GM19468 (cell line): ENCODE results near the gene HECTD4.
"Not testable (repeated sequence)": the region's sequence is repeated elsewhere in the genome, so short reads cannot be mapped to it uniquely, and the experiment has no call there.

ENCODE experiments used
- ATAC-seq: cut with Tn5 transposase; IDR thresholded peaks from one replicate; pipeline ENCODE4 v1.9.1; 2021; ENCODE audit warnings: mild to moderate bottlenecking, moderate library complexity, moderate number of reproducible peaks; ENCODE audit not compliant: unreplicated experiment; ENCODE audit errors: extremely low read depth

The HECTD4 gene

DNA sequence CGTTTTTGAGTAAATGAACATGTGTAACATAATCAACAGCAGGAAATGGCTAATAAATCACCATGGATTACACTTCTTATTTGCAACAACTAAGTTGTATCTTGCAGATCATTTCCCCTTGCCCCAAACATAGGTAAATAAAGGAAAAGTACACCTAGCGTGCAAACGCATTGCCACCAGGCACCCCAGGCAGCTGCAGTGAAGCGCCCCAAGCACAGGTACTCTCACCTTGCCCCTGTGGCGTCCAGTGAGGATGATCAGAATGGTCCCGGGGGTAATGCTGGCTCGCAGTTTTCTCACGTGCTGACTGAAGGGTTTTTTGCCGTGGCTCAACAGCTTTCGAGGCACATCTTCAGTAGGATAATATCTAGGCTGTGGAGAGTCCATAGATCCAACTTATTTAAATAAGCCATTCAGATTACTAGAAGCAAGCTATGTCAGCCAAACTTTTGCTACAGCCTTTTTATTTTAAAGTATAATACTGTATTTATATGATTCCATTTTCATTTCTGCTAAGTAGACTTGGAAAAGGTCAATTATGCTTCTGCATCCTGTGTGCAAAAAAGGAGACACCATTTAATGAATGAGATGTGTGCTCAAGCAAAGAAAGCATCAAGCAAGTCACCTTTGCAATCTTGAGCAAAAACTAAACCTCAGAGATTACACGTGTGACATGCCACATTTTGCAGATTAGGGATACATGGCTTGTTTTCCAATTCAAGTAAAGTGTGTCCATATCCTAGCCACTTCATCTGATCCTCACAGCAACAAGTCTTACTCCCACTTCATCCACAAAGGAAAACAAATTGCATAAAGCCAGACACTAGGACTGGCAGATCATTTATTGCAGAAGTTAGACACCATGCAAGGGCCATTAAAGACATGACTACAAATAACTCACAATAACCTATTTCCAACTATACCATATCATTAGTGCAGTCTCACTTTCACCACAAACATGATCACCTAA is 24.6 kb upstream of the HECTD4 start:
- no peak for ATAC-seq

DNA sequence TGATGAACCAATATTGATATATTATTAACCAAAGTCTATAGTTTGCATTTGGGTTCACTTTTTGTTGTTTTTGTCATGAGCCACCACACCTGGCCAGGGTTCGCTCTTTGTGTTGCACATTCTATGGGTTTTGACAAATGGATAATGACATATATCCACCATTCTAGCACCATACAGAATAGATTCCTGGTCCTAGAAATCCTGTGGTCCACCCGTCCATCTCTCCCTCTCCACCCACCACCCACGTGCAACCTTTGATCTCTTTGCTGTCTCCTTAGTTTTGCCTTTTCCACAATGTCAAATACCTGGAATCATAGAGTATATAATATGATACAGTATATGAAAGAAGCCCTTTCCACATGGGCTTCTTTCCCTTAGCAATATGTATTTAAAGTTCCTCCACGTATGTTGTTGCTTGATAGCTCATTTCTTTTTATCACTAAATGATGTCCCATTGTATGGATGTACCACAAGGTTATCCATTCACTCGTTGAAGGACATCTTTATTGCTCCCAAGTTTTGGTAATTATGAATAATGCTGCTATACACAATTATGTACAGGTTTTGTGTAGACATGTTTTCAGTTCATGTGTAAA is 19.8 kb upstream of the HECTD4 start:
- ATAC-seq, result no peak

DNA sequence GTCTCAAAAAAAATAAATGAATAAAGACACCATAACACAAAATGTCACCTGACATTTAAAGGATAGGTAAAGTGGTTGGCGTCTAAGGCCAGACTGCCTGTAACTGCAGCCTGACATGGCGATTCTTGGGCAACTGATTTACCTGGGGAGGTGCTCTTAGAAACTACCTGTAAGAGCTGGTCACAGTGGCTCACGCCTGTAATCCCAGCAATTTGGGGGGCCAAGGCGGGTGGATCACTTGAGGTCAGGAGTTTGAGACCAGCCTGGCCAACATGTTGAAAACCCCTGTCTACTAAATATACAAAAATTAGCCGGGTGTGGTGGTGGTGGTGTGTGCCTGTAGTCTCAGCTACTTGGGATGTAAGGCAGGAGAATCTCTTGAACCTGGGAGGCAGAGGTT is 18.8 kb upstream of the HECTD4 start:
- ATAC-seq, result no peak

DNA sequence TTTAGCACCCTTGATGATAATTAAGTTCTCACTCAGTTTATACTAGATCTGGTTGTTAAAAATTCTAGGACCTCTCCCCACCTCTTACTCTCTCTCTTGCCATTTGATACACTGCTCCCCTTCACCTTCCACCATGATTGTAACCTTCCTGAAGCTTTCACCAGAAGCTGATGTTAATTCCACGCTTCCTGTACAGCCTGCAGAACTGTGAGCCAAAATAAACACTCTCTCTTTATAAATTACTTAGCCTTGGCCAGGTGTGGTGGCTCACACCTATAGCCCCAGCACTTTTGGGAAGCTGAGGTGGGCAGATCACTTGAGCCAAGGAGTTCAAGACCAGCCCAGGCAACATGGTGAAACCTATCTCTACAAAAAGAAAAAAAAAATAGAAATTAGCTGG is 11.1 kb upstream of the HECTD4 start:
- no peak for ATAC-seq

DNA sequence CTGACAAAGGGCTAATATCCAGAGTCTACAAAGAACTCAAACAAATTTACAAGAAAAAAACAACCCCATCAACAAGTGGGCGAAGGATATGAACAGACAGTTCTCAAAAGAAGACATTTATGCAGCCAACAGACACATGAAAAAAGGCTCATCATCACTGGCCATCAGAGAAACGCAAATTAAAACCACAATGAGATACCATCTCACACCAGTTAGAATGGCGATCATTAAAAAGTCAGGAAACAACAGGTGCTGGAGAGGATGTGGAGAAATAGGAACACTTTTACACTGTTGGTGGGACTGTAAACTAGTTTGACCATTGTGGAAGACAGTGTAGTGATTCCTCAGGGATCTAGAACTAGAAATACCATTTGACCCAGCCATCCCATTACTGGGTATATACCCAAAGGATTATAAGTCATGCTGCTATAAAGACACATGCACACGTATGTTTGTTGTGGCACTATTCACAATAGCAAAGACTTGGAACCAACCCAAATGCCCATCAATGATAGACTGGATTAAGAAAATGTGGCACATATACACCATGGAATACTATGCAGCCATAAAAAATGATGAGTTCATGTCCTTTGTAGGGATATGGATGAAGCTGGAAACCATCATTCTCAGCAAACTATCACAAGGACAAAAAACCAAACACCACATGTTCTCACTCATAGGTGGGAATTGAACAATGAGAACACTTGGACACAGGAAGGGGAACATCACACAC is 7.9 kb upstream of the HECTD4 start:
- ATAC-seq, result not testable (repeated sequence)

DNA sequence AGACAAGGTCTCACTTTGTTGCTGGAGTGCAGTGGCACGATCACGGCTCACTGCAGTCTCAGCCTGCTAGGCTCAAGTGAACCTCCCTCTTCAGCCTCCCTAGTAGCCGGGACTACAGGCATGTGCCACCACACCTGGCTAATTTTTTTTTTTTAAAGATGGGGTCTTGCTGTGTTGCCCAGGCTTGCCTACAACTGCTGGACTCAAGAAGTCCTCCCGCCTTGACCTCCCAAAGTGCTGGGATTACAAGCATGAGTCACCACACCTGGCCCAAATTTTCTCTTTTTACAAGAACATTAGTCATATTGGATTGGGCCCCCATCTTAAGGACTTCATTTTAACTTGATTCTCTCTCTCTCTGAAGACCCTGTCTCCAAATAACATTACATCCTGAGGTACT is 7.0 kb upstream of the HECTD4 start:
- no peak for ATAC-seq

DNA sequence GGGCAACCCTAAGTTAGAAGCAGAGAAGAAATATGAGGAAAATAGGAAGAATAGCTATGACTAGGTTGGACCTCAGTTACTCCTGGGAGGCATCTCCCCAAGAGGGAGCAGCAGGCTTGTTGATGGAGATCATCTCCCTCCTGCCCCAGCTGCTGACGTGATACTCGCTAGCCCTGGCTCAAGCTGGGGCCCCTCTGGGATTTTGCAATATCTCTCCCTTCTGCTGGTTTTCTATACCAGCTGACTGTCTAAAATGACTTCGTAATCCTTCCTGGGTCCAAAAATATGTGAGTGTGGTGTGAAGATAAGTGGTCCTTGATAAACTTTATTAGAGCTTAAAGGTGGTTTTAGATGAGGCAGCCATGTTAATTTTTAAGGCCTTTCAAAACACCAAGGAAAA is 4.5 kb upstream of the HECTD4 start:
- no peak for ATAC-seq

DNA sequence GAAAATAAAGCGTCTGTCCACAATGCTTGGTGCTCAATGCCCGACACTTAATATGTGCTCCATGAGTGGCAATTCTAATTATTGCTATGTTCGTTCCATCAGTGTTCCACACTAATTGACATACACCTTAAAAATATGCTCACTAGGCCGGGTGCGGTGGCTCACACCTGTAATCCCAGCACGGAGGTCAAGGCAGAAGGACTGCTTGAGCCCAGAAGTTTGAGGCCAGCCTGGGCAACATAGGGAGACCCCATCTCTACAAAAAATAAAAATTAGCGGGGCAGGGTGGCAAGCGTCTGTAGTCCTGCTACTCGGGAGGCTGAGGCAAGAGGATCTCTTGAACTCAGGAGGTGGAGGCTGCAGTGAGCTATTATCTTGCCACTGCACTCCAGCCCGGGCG is 635 bp upstream of the HECTD4 start:
- ATAC-seq, result no peak

DNA sequence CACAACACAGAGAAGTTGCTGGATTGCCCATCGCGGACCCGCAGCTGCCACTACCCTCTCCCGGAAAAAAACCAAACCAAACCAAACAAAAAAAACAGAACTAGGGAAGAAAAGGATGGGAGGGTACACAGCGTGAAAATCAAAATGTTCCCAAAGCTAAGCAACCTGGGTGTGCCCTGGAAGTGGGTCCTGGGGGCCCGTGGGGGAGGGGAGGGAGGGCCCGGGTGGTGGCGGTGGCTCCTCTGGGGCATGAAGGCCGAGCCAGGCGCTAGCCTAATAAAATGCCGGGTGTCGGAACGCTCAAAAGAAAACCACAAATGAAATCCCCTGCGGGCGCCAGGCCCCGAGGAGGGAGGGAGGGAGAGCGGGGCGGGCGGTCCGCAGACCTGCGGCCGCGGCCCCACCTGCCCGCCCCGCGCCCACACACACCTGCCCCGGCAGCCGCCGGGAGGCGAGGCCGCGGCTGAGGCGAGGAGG is 787 bp downstream of the HECTD4 start:
- ATAC-seq, result no peak

DNA sequence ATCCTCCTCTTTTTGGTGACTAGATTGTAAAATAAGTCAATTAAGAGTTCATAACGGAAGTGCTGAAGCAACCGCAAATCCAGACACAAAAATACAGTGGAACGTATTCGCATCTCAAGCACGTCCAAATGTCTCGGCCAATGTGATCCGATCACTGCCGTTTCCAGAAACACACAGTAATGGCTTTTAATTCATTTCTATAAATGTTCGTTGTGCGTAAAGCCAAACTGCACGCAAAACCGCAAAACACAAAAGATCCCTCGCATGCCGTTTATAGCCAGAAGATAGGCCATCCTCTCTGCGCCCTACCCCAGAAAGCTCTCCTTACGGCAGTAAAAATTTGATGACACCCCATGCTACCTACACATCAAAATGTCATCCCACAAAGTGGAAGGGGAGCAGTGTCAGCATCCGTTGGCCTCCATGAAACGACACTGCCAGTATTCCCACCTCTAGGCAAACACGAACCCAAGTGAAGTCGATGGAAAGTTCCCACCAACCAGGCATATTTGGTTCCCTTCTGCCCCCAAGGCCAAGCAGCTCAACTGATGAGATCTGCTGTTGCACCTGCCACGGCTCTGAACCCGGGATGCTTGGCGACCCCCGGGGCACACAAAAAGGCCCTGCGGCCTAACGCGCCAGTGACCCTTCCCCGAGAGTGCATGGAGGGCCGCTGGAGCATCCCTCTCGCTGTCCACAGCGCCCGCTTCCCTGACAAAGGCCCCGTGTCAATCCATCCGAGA is 1.4 kb downstream of the HECTD4 start:
- ATAC-seq, result no peak

DNA sequence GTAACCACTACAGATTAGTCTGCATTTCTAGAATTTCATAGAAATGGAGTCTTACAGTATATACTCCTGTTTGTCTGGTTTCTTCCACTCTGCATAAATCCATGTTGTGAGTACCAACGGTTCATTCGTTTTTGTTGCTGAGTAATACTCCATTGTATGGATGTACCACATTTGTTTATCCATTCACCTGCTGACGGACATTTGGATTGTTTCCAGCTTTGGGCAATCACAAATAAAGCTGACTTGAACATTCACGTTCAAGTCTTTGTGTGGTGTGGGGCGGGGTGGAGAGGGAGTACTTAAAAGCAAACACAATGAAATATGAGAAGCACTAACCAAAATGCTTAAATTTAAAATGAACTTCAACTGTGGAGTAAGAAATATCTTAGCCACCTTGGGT is 7.1 kb downstream of the HECTD4 start:
- ATAC-seq, result no peak

DNA sequence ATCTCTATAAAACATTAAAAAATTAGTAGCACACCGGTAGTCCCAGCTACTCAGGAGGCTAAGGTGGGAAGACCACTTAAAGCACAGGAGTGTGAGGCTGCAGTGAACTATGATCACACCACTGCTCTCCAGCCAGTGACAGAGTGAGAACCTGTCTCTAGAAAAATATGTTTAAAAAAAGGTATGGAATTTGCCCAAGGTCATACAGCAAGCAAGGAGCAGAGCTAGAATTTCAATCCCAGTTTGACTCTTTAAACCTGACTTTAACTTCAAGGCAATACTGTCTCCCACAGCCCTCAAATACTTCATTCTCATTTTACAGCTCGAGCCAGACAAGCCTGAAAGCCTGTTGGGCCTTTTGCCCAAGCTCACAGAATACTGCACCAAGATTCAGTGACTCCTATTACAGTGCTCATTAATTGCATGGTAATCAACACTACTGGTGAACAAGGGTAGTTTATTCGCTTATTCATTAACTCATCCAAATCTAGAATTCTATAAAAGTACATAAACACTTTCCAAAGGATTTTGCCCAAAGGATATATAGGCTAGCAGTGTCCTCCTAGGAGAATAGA is 8.0 kb downstream of the HECTD4 start:
- no peak for ATAC-seq

DNA sequence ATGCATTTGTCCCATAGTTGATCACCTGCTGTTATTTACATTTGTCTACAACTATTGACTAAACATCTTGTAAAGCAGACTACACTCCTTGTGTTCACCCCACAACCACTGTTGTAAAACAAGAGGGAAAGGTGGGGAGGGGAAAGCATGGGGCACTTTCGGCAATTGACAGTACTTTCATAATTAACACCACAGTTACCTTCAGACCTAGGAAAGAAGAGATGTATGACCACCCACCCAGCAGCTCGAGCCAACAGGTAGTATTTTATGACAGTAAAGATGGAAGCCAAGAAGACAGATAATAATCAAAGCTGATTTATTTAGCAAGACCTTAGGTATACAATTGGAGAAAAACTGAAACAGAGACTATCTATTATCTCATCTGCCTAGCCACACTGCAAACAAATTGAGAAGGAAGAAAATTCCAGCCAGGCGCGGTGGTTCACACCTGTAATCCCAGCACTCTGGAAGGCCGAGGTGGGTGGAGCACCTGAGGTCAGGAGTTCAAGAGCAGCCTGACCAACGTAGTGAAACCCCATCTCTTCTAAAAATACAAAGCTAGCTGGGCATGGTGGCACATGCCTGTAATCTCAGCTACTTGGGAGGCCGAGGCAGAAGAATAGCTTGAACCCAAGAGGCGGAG is 11.2 kb downstream of the HECTD4 start:
- ATAC-seq, result no peak

DNA sequence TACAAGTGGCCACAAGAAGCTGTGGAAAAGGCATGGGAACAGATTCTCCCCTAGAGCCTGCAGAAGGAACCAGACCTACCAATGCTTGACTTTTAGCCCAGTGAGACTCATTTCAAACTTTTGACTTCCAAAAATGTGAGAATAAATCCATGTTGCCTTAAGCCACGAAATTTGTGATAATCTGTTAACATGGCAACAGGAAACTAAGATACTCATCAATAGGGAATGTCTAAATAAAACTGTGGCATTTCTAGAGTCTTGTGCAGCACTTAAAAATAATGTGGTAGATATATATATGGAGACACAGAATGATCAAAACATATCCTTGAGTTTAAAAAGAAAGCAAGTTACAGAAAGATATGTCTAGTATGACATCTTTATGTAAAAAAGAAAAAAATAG is 12.0 kb downstream of the HECTD4 start:
- no peak for ATAC-seq

DNA sequence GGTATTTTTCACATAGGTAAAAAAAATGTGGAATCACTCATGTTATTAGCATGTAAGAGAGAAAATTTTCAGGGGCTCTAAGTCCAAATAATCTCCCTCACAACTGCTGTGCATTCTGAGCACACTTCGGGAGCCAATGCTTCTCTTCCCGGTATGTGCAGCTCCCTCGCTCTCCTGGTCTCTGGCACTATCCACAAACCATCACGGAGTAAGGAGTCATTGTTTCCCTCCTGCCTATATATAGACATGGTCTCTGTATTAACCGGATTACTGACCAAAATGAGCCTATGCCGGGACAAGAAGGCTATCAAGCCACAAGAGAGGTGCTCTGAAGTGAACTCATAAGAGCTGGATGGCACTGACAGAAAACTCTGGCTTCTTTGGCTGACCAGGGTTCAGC is 13.4 kb downstream of the HECTD4 start:
- ATAC-seq, result no peak

DNA sequence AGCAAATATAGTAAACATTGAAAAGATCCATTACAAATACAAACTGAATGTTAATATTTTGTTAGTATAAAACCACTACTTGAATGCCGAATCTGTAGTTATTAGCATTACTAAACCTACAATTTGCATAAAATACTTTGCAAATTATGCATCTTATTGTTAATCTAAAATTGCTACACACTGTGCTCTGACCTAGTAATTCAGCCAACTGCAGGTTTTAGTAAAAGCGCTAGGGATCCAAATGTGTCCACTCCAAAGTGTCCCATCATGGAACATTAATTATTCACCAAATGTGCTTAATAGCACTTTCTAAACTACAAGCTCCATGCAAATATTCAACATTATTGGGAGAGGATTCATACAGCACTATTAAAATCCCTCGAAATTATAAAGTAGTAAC is 14.3 kb downstream of the HECTD4 start:
- ATAC-seq, result no peak

DNA sequence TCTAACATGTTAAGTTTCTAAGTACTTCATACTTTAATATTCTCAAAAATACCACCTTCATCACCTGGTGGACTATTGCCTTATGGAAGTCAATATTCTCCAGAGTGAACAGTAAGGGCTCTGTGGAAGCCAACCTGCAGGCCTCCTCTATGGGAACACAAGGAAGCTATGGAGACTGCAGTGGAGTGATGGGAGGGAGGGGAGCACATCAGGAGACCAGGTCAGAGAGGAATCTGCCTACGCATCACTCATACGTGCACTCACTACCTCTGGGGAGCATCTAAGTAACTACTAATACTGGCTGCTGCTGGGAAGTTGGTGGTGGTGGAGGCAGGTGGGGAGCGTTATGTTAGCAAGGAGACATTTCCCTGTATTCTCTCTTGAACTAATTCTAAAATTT is 19.9 kb downstream of the HECTD4 start:
- no peak for ATAC-seq

DNA sequence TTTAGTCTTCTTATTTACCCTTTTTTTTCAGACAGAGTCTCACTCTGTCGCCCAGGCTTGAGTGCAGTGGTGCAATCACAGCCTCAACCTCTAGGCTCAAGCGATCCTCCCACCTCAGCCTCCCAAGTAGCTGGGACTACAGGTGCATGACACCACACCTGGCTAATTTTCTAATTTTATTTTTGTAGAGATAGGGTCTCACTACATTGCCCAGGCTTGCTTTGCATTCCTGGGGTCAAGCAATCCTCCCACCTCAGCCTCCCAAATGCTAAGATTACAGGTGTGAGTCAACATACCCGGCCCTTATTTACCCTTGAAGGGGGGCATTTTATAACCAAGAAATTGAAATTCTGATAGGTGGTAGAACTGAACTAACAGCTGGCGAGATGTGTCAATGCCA is 21.0 kb downstream of the HECTD4 start:
- no peak for ATAC-seq

DNA sequence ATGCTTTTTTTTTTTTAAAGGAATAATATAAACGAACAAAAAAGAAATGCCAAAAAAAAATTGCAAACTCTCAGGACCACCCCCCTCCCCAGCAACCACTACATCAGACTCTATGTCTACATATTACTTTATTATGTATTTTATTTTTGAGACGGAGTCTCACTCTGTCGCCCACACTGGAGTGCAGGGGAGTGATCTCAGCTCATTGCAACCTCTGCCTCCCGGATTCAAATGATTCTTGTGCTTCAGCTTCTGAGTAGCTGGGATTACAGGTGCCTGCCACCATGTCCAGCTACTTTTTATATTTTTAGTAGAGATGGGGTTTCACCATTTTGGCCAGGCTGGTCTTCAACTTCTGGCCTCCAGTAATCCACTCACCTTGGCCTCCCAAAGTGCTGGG is 22.9 kb downstream of the HECTD4 start:
- no peak for ATAC-seq

DNA sequence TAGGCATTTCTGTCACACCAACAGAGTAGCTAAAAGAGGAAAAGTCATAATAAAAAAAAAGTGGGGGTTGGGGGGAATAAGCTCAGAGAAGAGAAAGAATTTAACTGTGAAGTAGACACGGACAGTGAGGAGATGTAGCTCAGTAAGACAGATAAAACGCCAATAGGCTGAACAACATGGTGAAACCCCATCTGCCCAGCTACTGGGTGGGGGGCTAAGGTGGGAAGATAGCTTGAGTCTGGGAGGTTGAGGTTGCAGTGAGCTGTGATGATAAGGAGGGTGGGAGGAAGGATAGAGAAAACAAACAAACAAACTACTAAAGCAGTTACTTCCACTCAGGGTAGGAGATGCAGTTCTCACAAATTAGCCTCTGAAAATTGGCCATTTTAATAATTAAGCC is 25.0 kb downstream of the HECTD4 start:
- ATAC-seq, result no peak
